A549 (cell line): ENCODE results near the gene SLC1A2. TPM values are rescaled to one million over a fixed set of nuclear protein-coding genes. Genes with fewer than 3 reads are reported as not detected.

Experiments used
- ATAC-seq, 2 experiments: fragments of 200-7000 bp in 1 of 2; fragments of >200 bp in 1 of 2; cut with Nextera tagmentation in 1 of 2; cut with Tn5 transposase in 1 of 2; 3 replicates each; pipeline versions ENCODE4 v1.8.0 to v1.9.1; 2018 to 2020; ENCODE audit warnings: mild to moderate bottlenecking in 1 of 2, moderate library complexity in 1 of 2
- CTCF ChIA-PET: fragments of 300-600 bp; sonication (Branson Sonifier 250); formaldehyde crosslinking; extraction: SDS; loops from one replicate; lab custom pipeline; 2021; ENCODE audit warnings: antibody characterized with exemption, inconsistent platforms; lab: Yijun Ruan, JAX
- POLR2A ChIA-PET: fragments of 350-600 bp; formaldehyde crosslinking; extraction: SDS; loops from one replicate; lab custom pipeline; 2021; ENCODE audit warnings: antibody characterized with exemption, inconsistent platforms; lab: Yijun Ruan, JAX
- DNase-seq, 2 experiments: peaks; one replicate each; pipeline versions ENCODE4 v3.0.0 to v3.0.0-alpha.2; 2011 to 2016; ENCODE audit warnings: low read depth in 1 of 2, low spot score in 1 of 2
- FAIRE-seq: peaks from 2 replicates; lab custom pipeline; 2011; peaks lifted over from hg19 to GRCh38; lab: Jason Lieb, UNC
- H3K27ac ChIP-seq, 2 experiments: fragments of >200 bp; sonication (Bioruptor Twin); formaldehyde crosslinking; 3 replicates each; pipeline ENCODE4 v1.5.1; 2016 to 2017
- H3K4me1 ChIP-seq: fragments of >200 bp; sonication (Bioruptor Twin); formaldehyde crosslinking; 3 replicates; pipeline ENCODE4 v1.6.1; 2016
- H3K4me2 ChIP-seq: fragments of >200 bp; sonication (Bioruptor Twin); formaldehyde crosslinking; 3 replicates; pipeline ENCODE4 v1.6.1; 2016
- H3K4me3 ChIP-seq: fragments of >200 bp; sonication (Bioruptor Twin); formaldehyde crosslinking; 3 replicates; pipeline ENCODE4 v1.5.1; 2016
- H3K9me3 ChIP-seq: fragments of >200 bp; sonication (Bioruptor Twin); formaldehyde crosslinking; 3 replicates; pipeline ENCODE4 v1.6.1; 2016
- BHLHE40 ChIP-seq: IDR thresholded peaks from 2 replicates; pipeline ENCODE4 v1.6.1; 2012; ENCODE audit warnings: low read depth, low read length, inconsistent platforms
- CBX2 ChIP-seq: fragments of 200-600 bp; sonication (generic); IDR thresholded peaks from 2 replicates; pipeline ENCODE4 v1.6.1; 2016; ENCODE audit warnings: low read depth, mild to moderate bottlenecking, borderline replicate concordance
- CBX8 ChIP-seq: fragments of 200-600 bp; sonication (generic); IDR thresholded peaks from 2 replicates; pipeline ENCODE4 v1.6.1; 2016
- CHD2 ChIP-seq: fragments of 150-350 bp; IDR thresholded peaks from 2 replicates; pipeline ENCODE4 v1.6.1; 2014; ENCODE audit warnings: low read length; ENCODE audit not compliant: partially characterized antibody
- EP300 ChIP-seq, 2 experiments: fragments of >200 bp; sonication (Bioruptor Twin); formaldehyde crosslinking; IDR thresholded peaks; 2 replicates in 1 of 2; 3 replicates in 1 of 2; pipeline ENCODE4 v1.6.1; 2016 to 2017
- FOSL2 ChIP-seq, 2 experiments: fragments of 450-650 bp in 1 of 2; fragments of >200 bp in 1 of 2; sonication (Bioruptor Twin) in 1 of 2; formaldehyde crosslinking; IDR thresholded peaks; 2 replicates each; pipeline versions ENCODE4 v1.5.0 to v1.6.1; 2016 to 2020; ENCODE audit warnings: mild to moderate bottlenecking in 1 of 2, moderate library complexity in 1 of 2
- FOXS1 ChIP-seq: fragments of 250-450 bp; sonication (Bioruptor Pico); IDR thresholded peaks from 2 replicates; pipeline ENCODE4 v1.5.0; 2020; ENCODE audit warnings: mild to moderate bottlenecking, moderate library complexity
- GATA3 ChIP-seq: IDR thresholded peaks from 2 replicates; pipeline ENCODE4 v1.6.1; 2012; ENCODE audit warnings: borderline replicate concordance
- HOXB5 ChIP-seq: fragments of 250-450 bp; sonication (Bioruptor Pico); IDR thresholded peaks from 2 replicates; pipeline ENCODE4 v1.5.0; 2020; ENCODE audit warnings: mild to moderate bottlenecking, moderate library complexity
- JUN ChIP-seq, 2 experiments: fragments of >200 bp; sonication (Bioruptor Twin); formaldehyde crosslinking; IDR thresholded peaks; 2 replicates in 1 of 2; 3 replicates in 1 of 2; pipeline ENCODE4 v1.6.1; 2016 to 2017
- MAFK ChIP-seq: fragments of 450-650 bp; IDR thresholded peaks from 2 replicates; pipeline ENCODE4 v1.6.1; 2014; ENCODE audit not compliant: partially characterized antibody
- MAZ ChIP-seq: fragments of 150-350 bp; IDR thresholded peaks from 2 replicates; pipeline ENCODE4 v1.6.1; 2014; ENCODE audit warnings: antibody characterized with exemption, low read depth, low read length, borderline replicate concordance
- POLR2A ChIP-seq: IDR thresholded peaks from 2 replicates; pipeline ENCODE4 v1.6.1; 2012; ENCODE audit warnings: mild to moderate bottlenecking, low read length
- RCOR1 ChIP-seq: fragments of 150-350 bp; IDR thresholded peaks from 2 replicates; pipeline ENCODE4 v1.6.1; 2014; ENCODE audit warnings: antibody characterized with exemption, low read length, low read depth
- RFX5 ChIP-seq: fragments of 450-650 bp; IDR thresholded peaks from 2 replicates; pipeline ENCODE4 v1.7.1; 2014; ENCODE audit warnings: antibody characterized with exemption, mild to moderate bottlenecking, moderate library complexity
- ZFP36 ChIP-seq: fragments of 450-650 bp; IDR thresholded peaks from 2 replicates; pipeline ENCODE4 v1.6.1; 2014; ENCODE audit warnings: borderline replicate concordance; ENCODE audit not compliant: partially characterized antibody
- ZNF302 ChIP-seq: fragments of 250-450 bp; sonication (Bioruptor Pico); IDR thresholded peaks from 2 replicates; pipeline ENCODE4 v1.9.0; 2021; ENCODE audit warnings: inconsistent platforms, mild to moderate bottlenecking, moderate library complexity
- WGBS: methylation state at CpG from one replicate; pipeline ENCODE4 v1.1.6; 2017; ENCODE audit errors: missing lambda C conversion rate; 5-methylcytosine and 5-hydroxymethylcytosine counted together
- polyA plus RNA-seq, 4 experiments: library from polyadenylated mRNA; depleted of rRNA in 3 of 4; stranded (reverse); fragments of >200 nt; fragmentation: RNase III in 1 of 4; extraction: RNeasy Plus Mini Kit Qiagen cat#74134 plus additional on column Dnase treatment in 1 of 4; gene quantifications; 2 replicates in 3 of 4; 3 replicates in 1 of 4; pipeline ENCODE4 v1.2.3, GENCODE V29; 2011 to 2017
- TF ChIP-seq, protein P1 (sequence below): fragments of >200 bp; sonication (Bioruptor Twin); formaldehyde crosslinking; IDR thresholded peaks from 3 replicates; pipeline ENCODE4 v1.6.1; 2016
- TF ChIP-seq, protein P2 (sequence below): fragments of 450-650 bp; IDR thresholded peaks from 2 replicates; pipeline ENCODE4 v1.6.1; 2014; ENCODE audit warnings: antibody characterized with exemption
- TF ChIP-seq, protein P3 (sequence below): fragments of 200-600 bp; sonication (generic); IDR thresholded peaks from 2 replicates; pipeline ENCODE4 v1.6.1; 2016; ENCODE audit warnings: antibody characterized with exemption, mild to moderate bottlenecking, moderate library complexity
- TF ChIP-seq, protein P4 (sequence below): IDR thresholded peaks from 2 replicates; pipeline ENCODE4 v1.6.1; 2012
- TF ChIP-seq, protein P5 (sequence below): IDR thresholded peaks from 2 replicates; pipeline ENCODE4 v1.6.1; 2012; ENCODE audit warnings: low read depth, borderline replicate concordance
- TF ChIP-seq, protein P6 (sequence below): IDR thresholded peaks from 2 replicates; pipeline ENCODE4 v1.6.1; 2012

Gene SLC1A2
- polyA plus RNA-seq, 2 of the 4 experiments (the other 2 are of a cell fraction): 0.01 to 0.14 TPM

DNA sequence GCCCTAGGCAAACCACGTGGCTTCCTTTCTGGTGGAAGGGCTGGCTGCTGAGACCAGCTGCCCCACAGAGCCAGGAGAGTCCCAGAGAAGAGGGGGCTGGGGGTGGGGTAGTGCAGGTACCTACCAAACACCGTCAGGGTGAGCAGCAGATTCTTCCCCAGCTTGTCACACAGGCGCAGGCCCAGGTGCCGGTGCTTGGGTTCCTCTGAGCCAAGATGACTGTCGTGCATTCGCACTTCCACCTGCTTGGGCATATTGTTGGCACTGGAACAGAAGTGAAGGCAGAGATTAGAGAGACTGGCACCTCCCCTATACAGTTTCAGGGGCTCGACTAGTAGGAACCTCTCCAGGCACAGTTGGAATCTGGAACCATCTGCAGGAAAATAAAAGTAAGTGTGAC, 102.1 kb downstream of the SLC1A2 start:
- no peaks in the 10 kb centered on the region for H3K9me3 ChIP-seq
- TF ChIP-seq CBX2: no peak
- no peak for TF ChIP-seq GATA3
- no peak for TF ChIP-seq EP300 (IDR thresholded peaks at IDR 0.05)
- TF ChIP-seq, protein P1, sequence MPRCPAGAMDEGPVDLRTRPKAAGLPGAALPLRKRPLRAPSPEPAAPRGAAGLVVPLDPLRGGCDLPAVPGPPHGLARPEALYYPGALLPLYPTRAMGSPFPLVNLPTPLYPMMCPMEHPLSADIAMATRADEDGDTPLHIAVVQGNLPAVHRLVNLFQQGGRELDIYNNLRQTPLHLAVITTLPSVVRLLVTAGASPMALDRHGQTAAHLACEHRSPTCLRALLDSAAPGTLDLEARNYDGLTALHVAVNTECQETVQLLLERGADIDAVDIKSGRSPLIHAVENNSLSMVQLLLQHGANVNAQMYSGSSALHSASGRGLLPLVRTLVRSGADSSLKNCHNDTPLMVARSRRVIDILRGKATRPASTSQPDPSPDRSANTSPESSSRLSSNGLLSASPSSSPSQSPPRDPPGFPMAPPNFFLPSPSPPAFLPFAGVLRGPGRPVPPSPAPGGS: no peak
- TF ChIP-seq CHD2: no peak
- no peak for TF ChIP-seq BHLHE40
- TF ChIP-seq ZNF302: no peak
- TF ChIP-seq, protein P2, sequence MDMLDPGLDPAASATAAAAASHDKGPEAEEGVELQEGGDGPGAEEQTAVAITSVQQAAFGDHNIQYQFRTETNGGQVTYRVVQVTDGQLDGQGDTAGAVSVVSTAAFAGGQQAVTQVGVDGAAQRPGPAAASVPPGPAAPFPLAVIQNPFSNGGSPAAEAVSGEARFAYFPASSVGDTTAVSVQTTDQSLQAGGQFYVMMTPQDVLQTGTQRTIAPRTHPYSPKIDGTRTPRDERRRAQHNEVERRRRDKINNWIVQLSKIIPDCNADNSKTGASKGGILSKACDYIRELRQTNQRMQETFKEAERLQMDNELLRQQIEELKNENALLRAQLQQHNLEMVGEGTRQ: no peak
- no peak for TF ChIP-seq MAFK
- TF ChIP-seq POLR2A: no peak
- TF ChIP-seq, protein P3, sequence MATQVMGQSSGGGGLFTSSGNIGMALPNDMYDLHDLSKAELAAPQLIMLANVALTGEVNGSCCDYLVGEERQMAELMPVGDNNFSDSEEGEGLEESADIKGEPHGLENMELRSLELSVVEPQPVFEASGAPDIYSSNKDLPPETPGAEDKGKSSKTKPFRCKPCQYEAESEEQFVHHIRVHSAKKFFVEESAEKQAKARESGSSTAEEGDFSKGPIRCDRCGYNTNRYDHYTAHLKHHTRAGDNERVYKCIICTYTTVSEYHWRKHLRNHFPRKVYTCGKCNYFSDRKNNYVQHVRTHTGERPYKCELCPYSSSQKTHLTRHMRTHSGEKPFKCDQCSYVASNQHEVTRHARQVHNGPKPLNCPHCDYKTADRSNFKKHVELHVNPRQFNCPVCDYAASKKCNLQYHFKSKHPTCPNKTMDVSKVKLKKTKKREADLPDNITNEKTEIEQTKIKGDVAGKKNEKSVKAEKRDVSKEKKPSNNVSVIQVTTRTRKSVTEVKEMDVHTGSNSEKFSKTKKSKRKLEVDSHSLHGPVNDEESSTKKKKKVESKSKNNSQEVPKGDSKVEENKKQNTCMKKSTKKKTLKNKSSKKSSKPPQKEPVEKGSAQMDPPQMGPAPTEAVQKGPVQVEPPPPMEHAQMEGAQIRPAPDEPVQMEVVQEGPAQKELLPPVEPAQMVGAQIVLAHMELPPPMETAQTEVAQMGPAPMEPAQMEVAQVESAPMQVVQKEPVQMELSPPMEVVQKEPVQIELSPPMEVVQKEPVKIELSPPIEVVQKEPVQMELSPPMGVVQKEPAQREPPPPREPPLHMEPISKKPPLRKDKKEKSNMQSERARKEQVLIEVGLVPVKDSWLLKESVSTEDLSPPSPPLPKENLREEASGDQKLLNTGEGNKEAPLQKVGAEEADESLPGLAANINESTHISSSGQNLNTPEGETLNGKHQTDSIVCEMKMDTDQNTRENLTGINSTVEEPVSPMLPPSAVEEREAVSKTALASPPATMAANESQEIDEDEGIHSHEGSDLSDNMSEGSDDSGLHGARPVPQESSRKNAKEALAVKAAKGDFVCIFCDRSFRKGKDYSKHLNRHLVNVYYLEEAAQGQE: no peak
- no peak for TF ChIP-seq RCOR1
- TF ChIP-seq FOSL2 (IDR thresholded peaks at IDR 0.05): no peak
- TF ChIP-seq FOSL2 (CRISPR knock-in tag; IDR thresholded peaks at IDR 0.05): no peak
- TF ChIP-seq, protein P4, sequence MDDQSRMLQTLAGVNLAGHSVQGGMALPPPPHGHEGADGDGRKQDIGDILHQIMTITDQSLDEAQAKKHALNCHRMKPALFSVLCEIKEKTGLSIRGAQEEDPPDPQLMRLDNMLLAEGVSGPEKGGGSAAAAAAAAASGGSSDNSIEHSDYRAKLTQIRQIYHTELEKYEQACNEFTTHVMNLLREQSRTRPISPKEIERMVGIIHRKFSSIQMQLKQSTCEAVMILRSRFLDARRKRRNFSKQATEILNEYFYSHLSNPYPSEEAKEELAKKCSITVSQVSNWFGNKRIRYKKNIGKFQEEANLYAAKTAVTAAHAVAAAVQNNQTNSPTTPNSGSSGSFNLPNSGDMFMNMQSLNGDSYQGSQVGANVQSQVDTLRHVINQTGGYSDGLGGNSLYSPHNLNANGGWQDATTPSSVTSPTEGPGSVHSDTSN: no peak
- TF ChIP-seq ZFP36: no peak
- TF ChIP-seq, all 56 proteins: peak for 0
- ChIA-PET CTCF (interaction anchor here (1.0 to 1.4 kb wide), 4 partner anchors 9 to 74 kb away, joined by 3 to 7 read pairs (median 3); no protein-coding TSS in a partner anchor), POLR2A (no interaction called here)
- no peak for DNase-seq
- Histone ChIP-seq H3K27ac (no peak overlapping the region), H3K4me2 (no peak overlapping the region), H3K4me1 (no peaks in the 10 kb centered on the region), H3K4me3 (no peak overlapping the region)
- no peak for ATAC-seq
- WGBS: 63% methylated on average over 7 of the region's 7 CpGs
- FAIRE-seq: no peak

DNA sequence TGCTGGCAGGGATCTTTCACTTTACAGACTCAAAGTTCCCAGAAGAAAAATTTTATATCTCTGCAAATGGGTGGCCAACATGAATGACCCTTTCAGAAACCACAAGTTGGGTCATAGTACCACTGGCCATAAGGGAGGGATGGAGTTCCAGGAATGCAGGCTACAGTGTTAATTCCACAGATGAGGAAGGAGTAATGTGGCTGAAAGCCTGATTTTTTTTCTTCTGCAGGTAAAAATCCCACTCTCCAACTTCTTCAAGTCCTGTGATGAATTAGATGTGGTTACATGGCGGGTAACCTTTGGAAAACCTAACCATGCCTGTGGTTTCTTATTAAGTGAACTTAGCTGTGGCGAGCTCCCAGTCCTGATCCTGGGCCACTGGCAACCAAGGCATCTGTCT, 103.2 kb downstream of the SLC1A2 start:
- FAIRE-seq: no peak
- POLR2A ChIA-PET: no interaction called here
- WGBS: 65% methylated on average over 2 of the region's 2 CpGs
- DNase-seq: no peak
- TF ChIP-seq CBX8 (no peak), JUN (IDR thresholded peaks at IDR 0.05) (no peak), RFX5 (no peak), MAZ (no peak), HOXB5 (CRISPR knock-in tag) (no peak), FOXS1 (CRISPR knock-in tag) (no peak)
- TF ChIP-seq, protein P5, sequence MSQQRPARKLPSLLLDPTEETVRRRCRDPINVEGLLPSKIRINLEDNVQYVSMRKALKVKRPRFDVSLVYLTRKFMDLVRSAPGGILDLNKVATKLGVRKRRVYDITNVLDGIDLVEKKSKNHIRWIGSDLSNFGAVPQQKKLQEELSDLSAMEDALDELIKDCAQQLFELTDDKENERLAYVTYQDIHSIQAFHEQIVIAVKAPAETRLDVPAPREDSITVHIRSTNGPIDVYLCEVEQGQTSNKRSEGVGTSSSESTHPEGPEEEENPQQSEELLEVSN: no peak
- TF ChIP-seq, protein P6, sequence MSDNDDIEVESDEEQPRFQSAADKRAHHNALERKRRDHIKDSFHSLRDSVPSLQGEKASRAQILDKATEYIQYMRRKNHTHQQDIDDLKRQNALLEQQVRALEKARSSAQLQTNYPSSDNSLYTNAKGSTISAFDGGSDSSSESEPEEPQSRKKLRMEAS: no peak
- H3K9me3 ChIP-seq: no peaks in the 10 kb centered on the region
- CTCF ChIA-PET: interaction anchor here (0.8 to 1.4 kb wide), 4 partner anchors 9 to 646 kb away, joined by 3 to 7 read pairs (median 4); no protein-coding TSS in a partner anchor
- no peak for ATAC-seq
- no peak overlapping the region for H3K27ac ChIP-seq
- no peak overlapping the region for H3K4me3 ChIP-seq
- no peaks in the 10 kb centered on the region for H3K4me1 ChIP-seq
- H3K4me2 ChIP-seq: no peak overlapping the region
